DOHH2 (cell line): ENCODE results near the gene MAL.

Experiments
- H3F3A ChIP-seq: fragments of 200-600 bp; sonication (generic), shearing (Covaris generic); 2 replicates; pipeline ENCODE4 v1.6.0; 2016; ENCODE audit warnings: antibody characterized with exemption, mild to moderate bottlenecking; ENCODE audit not compliant: control insufficient read depth, insufficient read depth
- H3K27ac ChIP-seq: fragments of 200-600 bp; sonication (generic); 2 replicates; pipeline ENCODE4 v1.5.1; 2014; ENCODE audit warnings: low read depth, mild to moderate bottlenecking, low read length, moderate library complexity
- H3K27me3 ChIP-seq: fragments of 200-600 bp; sonication (generic); 2 replicates; pipeline ENCODE4 v1.6.1; 2014; ENCODE audit warnings: mild to moderate bottlenecking, low read length, mixed read lengths; ENCODE audit not compliant: control insufficient read depth
- H3K36me3 ChIP-seq: fragments of 200-600 bp; sonication (generic); 2 replicates; pipeline ENCODE4 v1.6.1; 2014; ENCODE audit warnings: mild to moderate bottlenecking, low read length, moderate library complexity, mixed read lengths; ENCODE audit not compliant: control insufficient read depth
- H3K4me1 ChIP-seq: fragments of 200-600 bp; sonication (generic); 2 replicates; pipeline ENCODE4 v1.6.1; 2014; ENCODE audit warnings: mild to moderate bottlenecking, low read length, mixed read lengths; ENCODE audit not compliant: control insufficient read depth
- H3K4me2 ChIP-seq: fragments of 200-600 bp; sonication (generic); 2 replicates; pipeline ENCODE4 v1.6.0; 2014; ENCODE audit warnings: mild to moderate bottlenecking, low read length, moderate library complexity
- H3K4me3 ChIP-seq: fragments of 200-600 bp; sonication (generic); 2 replicates; pipeline ENCODE4 v1.5.1; 2014; ENCODE audit warnings: mild to moderate bottlenecking, low read length, mixed read lengths
- H3K79me2 ChIP-seq: fragments of 200-600 bp; sonication (generic); 2 replicates; pipeline ENCODE4 v1.6.1; 2014; ENCODE audit warnings: mild to moderate bottlenecking, low read length, mixed read lengths; ENCODE audit not compliant: control insufficient read depth
- H3K9me2 ChIP-seq: fragments of 200-600 bp; sonication (generic); replicated peaks from 2 replicates; pipeline ENCODE4 v1.6.1; 2014; ENCODE audit warnings: mild to moderate bottlenecking, low read length, mixed read lengths; ENCODE audit not compliant: control insufficient read depth
- H3K9me3 ChIP-seq: fragments of 200-600 bp; sonication (generic); 2 replicates; pipeline ENCODE4 v1.6.1; 2014; ENCODE audit warnings: antibody characterized with exemption, low read length, mixed read lengths; ENCODE audit not compliant: control insufficient read depth, insufficient read depth
- H4K20me1 ChIP-seq: fragments of 200-600 bp; sonication (generic); 2 replicates; pipeline ENCODE4 v1.6.0; 2014; ENCODE audit warnings: low read depth, mild to moderate bottlenecking, antibody characterized with exemption, low read length, moderate library complexity; ENCODE audit not compliant: control insufficient read depth, insufficient read depth
- CTCF ChIP-seq: fragments of 200-600 bp; sonication (generic); IDR thresholded peaks from one replicate; pipeline ENCODE4 v1.5.1; 2014; ENCODE audit warnings: antibody characterized with exemption, mild to moderate bottlenecking, low read depth, low read length; ENCODE audit not compliant: poor library complexity, severe bottlenecking
- EZH2phosphoT487 ChIP-seq: fragments of 200-600 bp; sonication (generic); IDR thresholded peaks from 2 replicates; pipeline ENCODE4 v1.6.1; 2017; ENCODE audit warnings: borderline replicate concordance, mild to moderate bottlenecking, antibody characterized with exemption, low read length, moderate library complexity, mixed read lengths

Gene MAL

GRCh38 chr2:95056461-95057459, 31.3 kb downstream of the MAL start:
- H4K20me1 ChIP-seq: no peaks in the 10 kb centered on the region
- H3K27me3 ChIP-seq: peaks cover 14% of the 10 kb centered on the region
- H3K4me3 ChIP-seq: no peak overlapping the region
- H3K4me2 ChIP-seq: no peak overlapping the region
- H3K9me3 ChIP-seq: no peaks in the 10 kb centered on the region
- no peaks in the 10 kb centered on the region for H3K79me2 ChIP-seq
- no peaks in the 10 kb centered on the region for H3K9me2 ChIP-seq
- H3K4me1 ChIP-seq: no peaks in the 10 kb centered on the region
- H3K27ac ChIP-seq: no peak overlapping the region
- no peaks in the 10 kb centered on the region for H3F3A ChIP-seq
- TF ChIP-seq EZH2phosphoT487: no peak
- TF ChIP-seq CTCF: no peak
- no peaks in the 10 kb centered on the region for H3K36me3 ChIP-seq

- Histone ChIP-seq H3K27ac (no peak overlapping the region), H3K4me1 (no peaks in the 10 kb centered on the region), H3K79me2 (no peaks in the 10 kb centered on the region), H3K36me3 (no peaks in the 10 kb centered on the region), H3K9me2 (no peaks in the 10 kb centered on the region), H3K4me3 (no peak overlapping the region), H3K4me2 (no peak overlapping the region), H3K9me3 (no peaks in the 10 kb centered on the region), H3F3A (no peaks in the 10 kb centered on the region), H4K20me1 (no peaks in the 10 kb centered on the region), H3K27me3 (peaks cover 14% of the 10 kb centered on the region)
- no peak for TF ChIP-seq CTCF
Observed at GRCh38 chr2:95057535-95058370, 32.2 kb downstream of the MAL start.

- H3K4me1 ChIP-seq: 0 out of 2 replicates have a peak, but pooled peaks cover 3% of the 10 kb centered on the region
- no peak overlapping the region for H3K4me3 ChIP-seq
- no peaks in the 10 kb centered on the region for H4K20me1 ChIP-seq
- peaks cover 14% of the 10 kb centered on the region for H3K27me3 ChIP-seq
- TF ChIP-seq EZH2phosphoT487 (no peak), CTCF (no peak)
- no peaks in the 10 kb centered on the region for H3K79me2 ChIP-seq
- H3K36me3 ChIP-seq: no peaks in the 10 kb centered on the region
- H3K9me2 ChIP-seq: no peaks in the 10 kb centered on the region
- H3K9me3 ChIP-seq: no peaks in the 10 kb centered on the region
- H3K4me2 ChIP-seq: no peak overlapping the region
- no peak overlapping the region for H3K27ac ChIP-seq
- H3F3A ChIP-seq: no peaks in the 10 kb centered on the region
Observed at GRCh38 chr2:95058466-95058988, 33.0 kb downstream of the MAL start.
